GM19240 (cell line): ENCODE measurements around the gene FAM186B.
"Not testable (repeated sequence)": the region's sequence is repeated elsewhere in the genome, so short reads cannot be mapped to it uniquely, and the experiment has no call there.

Experiments
- DNase-seq: peaks from one replicate; pipeline ENCODE4 v3.0.0; 2011; ENCODE audit warnings: low spot score; ENCODE audit not compliant: insufficient read length

The FAM186B gene

GRCh38 chr12:49605539-49605938 is at the start of gene FAM186B:
Gene FAM186B, minus strand, starts transcription at chr12:49605639. Its CDS starts 162 bp downstream, at chr12:49605477.
- not testable (repeated sequence) for DNase-seq

- DNase-seq, result no peak
These were observed 49.3 kb upstream of the FAM186B start for GRCh38 chr12:49654715-49655114.

GRCh38 chr12:49652921-49653520 is 47.6 kb upstream of the FAM186B start:
- no peak for DNase-seq

GRCh38 chr12:49651855-49652254 is 46.4 kb upstream of the FAM186B start:
- DNase-seq, result no peak

GRCh38 chr12:49649892-49650291 is 44.5 kb upstream of the FAM186B start:
- DNase-seq, result no peak

- DNase-seq, result no peak
These were observed 44.0 kb upstream of the FAM186B start for GRCh38 chr12:49649445-49649844.

- no peak for DNase-seq
These were observed 43.2 kb upstream of the FAM186B start for GRCh38 chr12:49648712-49649003.

- no peak for DNase-seq
These were observed 42.6 kb upstream of the FAM186B start for GRCh38 chr12:49647827-49648711.

- no peak for DNase-seq
These were observed 41.6 kb upstream of the FAM186B start for GRCh38 chr12:49646871-49647654.

GRCh38 chr12:49646331-49646830 is 40.9 kb upstream of the FAM186B start:
- no peak for DNase-seq

- no peak for DNase-seq
These were observed 40.0 kb upstream of the FAM186B start for GRCh38 chr12:49645146-49646039.

- DNase-seq, result peak; percentile 92
These were observed 39.2 kb upstream of the FAM186B start for GRCh38 chr12:49644620-49644994.

GRCh38 chr12:49643961-49644619 is 38.7 kb upstream of the FAM186B start:
- no peak for DNase-seq

- no peak for DNase-seq
These were observed 37.7 kb upstream of the FAM186B start for GRCh38 chr12:49643135-49643534.

GRCh38 chr12:49642370-49642802 is 36.9 kb upstream of the FAM186B start:
- no peak for DNase-seq

GRCh38 chr12:49641748-49642369 is 36.4 kb upstream of the FAM186B start:
- DNase-seq, result no peak

- peak; percentile 61 for DNase-seq
These were observed 31.7 kb upstream of the FAM186B start for GRCh38 chr12:49636979-49637755.

- no peak for DNase-seq
These were observed 31.1 kb upstream of the FAM186B start for GRCh38 chr12:49636574-49636973.

- no peak for DNase-seq
These were observed 30.2 kb upstream of the FAM186B start for GRCh38 chr12:49635656-49636055.
